ENCODE data around the gene TEX11.
A peak's percentile ranks its signal among the peaks of the same experiment; 100 is the strongest.
"Not testable (repeated sequence)": the region's sequence is repeated elsewhere in the genome, so short reads cannot be mapped to it uniquely, and the experiment has no call there.

Gene TEX11

GRCh38 chrX:70754169-70754848 lies 154.2 kb downstream of the TEX11 start:
- no peak for DNase-seq

- DNase-seq, result not testable (repeated sequence)
Observed at GRCh38 chrX:70733774-70734173, 174.7 kb downstream of the TEX11 start.

DNA sequence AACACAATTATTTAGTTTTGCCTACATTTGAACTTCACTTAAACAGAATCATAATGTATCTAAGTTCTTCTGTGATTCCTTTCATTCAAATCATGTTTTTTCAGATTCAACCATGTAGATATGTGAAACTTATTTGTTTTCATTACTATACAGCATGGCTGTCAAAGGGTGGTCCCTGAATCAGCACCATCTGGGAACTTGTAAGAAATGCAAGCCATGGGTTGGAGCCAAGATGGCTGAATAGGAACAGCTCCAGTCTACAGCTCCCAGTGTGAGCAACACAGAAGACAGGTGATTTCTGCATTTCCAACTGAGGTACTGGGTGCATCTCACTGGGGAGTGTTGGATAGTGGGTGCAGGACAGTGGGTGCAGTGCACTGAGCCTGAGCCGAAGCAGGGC lies 180.6 kb downstream of the TEX11 start:
- DNase-seq, result not testable (repeated sequence)

- no peak for DNase-seq
Observed at GRCh38 chrX:70720721-70721120, 187.8 kb downstream of the TEX11 start.

- not testable (repeated sequence) for DNase-seq
Observed at GRCh38 chrX:70711336-70711735, 197.2 kb downstream of the TEX11 start.

DNA sequence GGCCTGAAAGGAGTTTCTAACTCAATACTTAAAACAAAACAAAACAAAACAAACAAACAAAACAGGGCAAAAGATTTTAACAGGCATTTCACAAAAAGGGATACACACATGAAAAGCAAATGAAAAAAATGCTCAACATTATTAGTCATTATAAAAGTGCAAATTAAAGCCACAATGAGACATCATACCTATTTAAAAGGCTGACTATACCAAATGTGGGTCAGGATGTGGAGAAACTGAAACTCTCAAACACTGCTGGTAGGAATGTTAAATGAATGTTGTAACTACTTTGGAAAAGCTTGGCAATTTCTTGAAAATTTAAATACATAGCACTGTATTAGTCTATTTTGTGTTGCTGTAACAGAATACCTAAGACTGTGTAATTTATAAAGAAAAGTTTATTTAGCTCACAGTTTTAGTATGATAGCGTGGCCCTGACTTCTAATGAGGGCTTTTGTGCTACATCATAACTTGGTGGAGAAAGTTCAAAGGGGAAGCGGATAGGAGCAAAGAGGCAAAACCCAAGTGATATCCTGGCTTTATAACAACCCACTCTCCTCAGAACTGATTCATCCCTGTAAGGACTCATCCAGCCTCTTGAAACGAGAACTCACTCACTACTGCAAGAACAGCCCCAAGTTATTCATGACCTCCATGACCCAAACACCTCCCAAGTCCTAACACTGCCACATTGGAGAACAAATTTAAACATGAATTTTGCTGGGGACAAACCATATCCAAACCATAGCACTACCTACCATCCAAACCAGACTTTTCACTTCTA lies 214.0 kb downstream of the TEX11 start:
- DNase-seq, result no peak

- DNase-seq, result not testable (repeated sequence)
Observed at GRCh38 chrX:70679455-70679854, 229.1 kb downstream of the TEX11 start.

DNA sequence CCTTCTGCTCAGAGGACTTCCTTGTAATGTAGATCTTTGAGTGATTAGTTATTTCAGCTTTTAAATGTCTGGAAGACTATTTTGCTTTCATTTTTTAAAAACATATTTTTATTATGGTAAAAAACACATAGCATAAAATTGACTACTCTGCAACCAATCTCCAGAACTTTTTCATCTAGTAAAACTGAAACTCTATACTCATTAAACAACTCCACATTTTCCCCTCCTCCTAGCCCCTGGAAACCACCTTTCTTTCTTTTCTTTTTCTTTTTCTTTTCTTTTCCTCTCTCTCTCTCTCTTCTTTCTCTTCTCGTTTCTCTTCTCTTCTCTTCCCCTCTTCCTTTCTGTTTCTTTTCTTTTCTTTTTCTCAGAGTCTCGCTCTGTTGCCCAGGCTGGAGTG lies 233.2 kb downstream of the TEX11 start:
- DNase-seq, result no peak

DNA sequence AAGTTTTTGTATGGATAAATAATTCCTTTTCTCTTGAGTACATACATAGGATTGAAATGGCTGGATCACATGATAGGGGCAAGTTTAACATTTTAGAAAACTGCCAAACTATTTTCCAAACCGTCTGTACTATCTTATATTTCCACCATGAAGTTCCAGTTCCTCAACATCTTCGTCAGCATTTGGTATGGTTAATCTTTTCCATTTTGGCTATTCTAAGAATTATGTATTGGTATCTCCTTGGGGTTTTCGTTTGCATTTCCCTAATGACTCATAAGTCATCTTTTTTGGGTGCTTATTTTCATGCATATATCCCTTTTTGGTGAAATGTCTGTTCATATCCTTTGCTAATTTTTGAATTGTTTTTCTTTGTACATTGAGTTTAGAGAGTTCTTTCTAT lies 236.2 kb downstream of the TEX11 start:
- no peak for DNase-seq

- no peak for DNase-seq
Observed at GRCh38 chrX:70669120-70669519, 239.4 kb downstream of the TEX11 start.

GRCh38 chrX:70664726-70665125 lies 243.8 kb downstream of the TEX11 start:
- peak; percentile 17 for DNase-seq

DNA sequence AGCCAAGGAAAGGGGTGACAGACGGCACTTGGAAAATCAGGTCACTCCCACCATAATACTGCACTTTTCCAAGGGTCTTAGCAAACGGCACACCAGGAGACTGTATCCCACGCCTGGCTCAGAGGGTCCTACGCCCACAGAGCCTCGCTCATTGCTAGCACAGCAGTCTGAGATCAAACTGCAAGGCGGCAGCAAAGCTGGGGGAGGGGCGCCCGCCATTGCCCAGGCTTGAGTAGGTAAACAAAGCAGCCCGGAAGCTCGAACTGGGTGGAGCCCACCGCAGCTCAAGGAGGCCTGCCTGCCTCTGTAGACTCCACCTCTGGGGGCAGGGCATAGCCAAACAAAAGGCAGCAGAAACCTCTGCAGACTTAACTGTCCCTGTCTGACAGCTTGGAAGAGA lies 247.4 kb downstream of the TEX11 start:
- DNase-seq, result not testable (repeated sequence)

DNA sequence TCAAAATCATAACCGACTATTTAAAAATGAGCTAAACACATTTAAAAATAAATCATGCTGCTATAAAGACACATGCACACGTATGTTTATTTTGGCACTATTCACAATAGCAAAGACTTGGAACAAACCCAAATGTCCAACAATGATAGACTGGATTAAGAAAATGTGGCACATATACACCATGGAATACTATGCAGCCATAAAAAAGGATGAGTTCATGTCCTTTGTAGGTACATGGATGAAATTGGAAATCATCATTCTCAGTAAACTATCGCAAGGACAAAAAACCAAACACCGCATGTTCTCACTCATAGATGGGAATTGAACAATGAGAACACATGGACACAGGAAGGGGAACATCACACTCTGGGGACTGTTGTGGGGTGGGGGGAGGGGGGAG lies 251.0 kb downstream of the TEX11 start:
- not testable (repeated sequence) for DNase-seq

- DNase-seq, result no peak
Observed at GRCh38 chrX:70656304-70656703, 252.2 kb downstream of the TEX11 start.

GRCh38 chrX:70647910-70648309 lies 260.6 kb downstream of the TEX11 start:
- not testable (repeated sequence) for DNase-seq

GRCh38 chrX:70636218-70636617 lies 272.3 kb downstream of the TEX11 start:
- DNase-seq, result no peak

DNA sequence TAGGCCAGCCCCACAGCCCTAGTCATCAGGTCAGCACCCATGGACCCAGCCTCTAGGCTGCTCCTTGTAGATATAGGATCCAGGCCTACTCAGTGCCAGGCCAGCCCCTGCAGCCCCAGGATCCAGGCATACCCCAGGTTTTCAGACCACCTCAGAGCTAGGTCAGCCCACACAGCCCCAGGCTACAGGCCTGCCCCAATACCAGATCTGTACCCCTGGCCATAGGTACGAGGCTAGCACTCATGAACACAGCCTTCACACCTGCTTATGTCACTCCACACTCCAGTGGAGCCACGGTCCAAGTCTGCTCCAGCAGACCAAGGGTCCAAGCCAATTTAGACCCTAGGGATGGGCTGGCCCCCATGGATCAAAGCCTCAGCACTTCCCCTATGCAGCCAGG lies 272.8 kb downstream of the TEX11 start:
- DNase-seq, result no peak

GRCh38 chrX:70635227-70635626 lies 273.3 kb downstream of the TEX11 start:
- DNase-seq, result no peak

DNA sequence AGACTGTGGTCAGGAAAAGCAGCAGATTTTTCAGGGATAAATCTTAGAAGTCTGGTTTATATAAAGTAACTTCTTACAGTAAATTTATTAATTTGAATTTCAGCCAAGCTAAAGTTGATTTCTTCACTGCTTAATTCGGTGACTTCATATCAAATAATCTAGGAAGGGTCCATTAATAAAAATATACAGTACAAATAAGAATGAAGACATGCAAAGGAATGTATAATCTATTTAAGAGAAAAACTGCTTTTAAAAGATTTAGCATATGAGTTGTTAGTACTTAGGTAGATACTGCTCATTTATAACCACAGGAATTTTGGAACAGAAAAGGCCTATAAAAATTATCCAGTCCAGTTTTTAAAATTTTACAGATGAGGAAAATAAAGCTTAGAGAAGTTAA lies 286.8 kb downstream of the TEX11 start:
- DNase-seq, result no peak

DNA sequence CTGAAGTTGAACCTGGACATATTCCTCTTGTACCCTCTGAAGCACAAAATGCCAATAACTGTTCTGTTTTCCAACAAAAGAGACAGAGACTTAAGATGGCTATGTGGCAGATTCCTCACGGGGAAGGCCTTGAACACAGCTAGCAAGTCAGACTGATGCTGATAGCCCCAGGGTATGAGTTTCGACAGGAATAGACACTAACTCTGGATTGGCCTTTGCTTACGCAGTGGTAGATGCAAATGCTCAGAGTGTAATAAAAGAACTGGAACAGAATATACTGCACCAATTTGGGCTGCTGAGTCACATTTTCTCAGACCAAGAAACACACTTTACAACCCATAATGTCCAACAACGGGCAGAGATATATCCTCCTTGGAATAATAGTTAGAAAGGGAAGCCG lies 290.0 kb downstream of the TEX11 start:
- DNase-seq, result no peak

DNA sequence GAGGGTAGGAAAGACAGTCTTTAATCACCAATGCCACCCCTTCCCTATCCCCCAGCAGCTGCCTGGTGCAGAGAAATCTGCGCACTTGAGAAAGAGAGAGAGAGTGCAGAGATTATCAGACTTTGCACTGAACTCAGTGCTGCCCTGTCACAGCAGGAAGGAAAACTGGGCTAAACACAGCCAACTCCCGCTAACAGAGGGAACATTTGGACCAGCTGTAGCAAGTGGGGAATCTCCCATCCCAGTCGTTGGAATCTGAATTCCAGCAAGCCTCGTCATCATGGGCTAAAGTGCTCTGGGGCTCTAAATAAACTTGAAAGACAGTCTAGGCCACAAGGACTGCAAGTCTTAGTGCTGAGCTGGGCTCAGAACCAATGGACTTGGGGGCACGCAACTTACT lies 295.2 kb downstream of the TEX11 start:
- no peak for DNase-seq

DNA sequence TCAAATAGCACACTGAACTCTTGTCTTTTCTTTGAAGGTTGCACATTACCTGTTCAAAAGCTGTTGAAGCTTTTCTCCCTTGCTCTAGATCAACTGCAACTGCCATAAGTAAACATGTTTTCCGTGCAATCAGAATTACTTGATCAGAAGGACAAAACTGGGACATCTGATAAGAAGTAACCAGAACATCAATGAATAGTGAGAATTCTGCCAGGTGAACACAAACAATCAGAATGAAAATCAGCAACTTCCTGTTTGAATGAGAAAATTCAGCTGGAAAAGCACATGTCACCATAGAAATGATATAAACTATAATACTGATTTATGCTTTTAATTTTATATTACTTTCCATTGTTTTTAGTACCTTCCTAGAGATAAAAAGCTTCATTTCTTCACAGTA lies 303.2 kb downstream of the TEX11 start:
- no peak for DNase-seq

- no peak for DNase-seq
Observed at GRCh38 chrX:70592091-70592490, 316.4 kb downstream of the TEX11 start.

GRCh38 chrX:70587158-70587557 lies 321.4 kb downstream of the TEX11 start:
- DNase-seq, result not testable (repeated sequence)

- DNase-seq, result no peak
Observed at GRCh38 chrX:70577442-70577841, 331.1 kb downstream of the TEX11 start.

All from NCI-H1105 (cell line).